HepG2 (cell line): ENCODE data around the gene SDR9C7. TPM values are rescaled to one million over a fixed set of nuclear protein-coding genes. Genes with fewer than 3 reads are reported as not detected.

Experiments
- ARID5B ChIP-seq: IDR thresholded peaks from 2 replicates; pipeline ENCODE4 v1.4.0; 2020; ENCODE audit warnings: mild to moderate bottlenecking, missing genetic modification reagents
- CEBPG ChIP-seq: IDR thresholded peaks from 2 replicates; pipeline ENCODE4 v1.6.1; 2016
- EEA1 ChIP-seq: sonication (generic); formaldehyde crosslinking; IDR thresholded peaks from 2 replicates; pipeline ENCODE4 v1.5.1; 2020; ENCODE audit warnings: mild to moderate bottlenecking, missing genetic modification reagents, borderline replicate concordance
- ELK4 ChIP-seq: sonication (generic); formaldehyde crosslinking; IDR thresholded peaks from 2 replicates; pipeline ENCODE4 v1.9.0; 2021; ENCODE audit warnings: missing genetic modification reagents, borderline replicate concordance
- HDAC2 ChIP-seq: sonication (generic); formaldehyde crosslinking; IDR thresholded peaks from 2 replicates; pipeline ENCODE4 v1.4.0; 2020; ENCODE audit warnings: missing genetic modification reagents
- MIXL1 ChIP-seq: IDR thresholded peaks from 2 replicates; pipeline ENCODE4 v1.6.1; 2016
- NCOA2 ChIP-seq: sonication (generic); formaldehyde crosslinking; IDR thresholded peaks from 2 replicates; pipeline ENCODE4 v1.8.0; 2022; ENCODE audit warnings: inconsistent platforms
- SAP130 ChIP-seq: IDR thresholded peaks from 2 replicates; pipeline ENCODE4 v1.6.1; 2016; ENCODE audit warnings: low read depth
- SNAPC4 ChIP-seq: sonication (generic); formaldehyde crosslinking; IDR thresholded peaks from 2 replicates; pipeline ENCODE4 v1.4.0; 2020; ENCODE audit warnings: mild to moderate bottlenecking, missing genetic modification reagents
- SOX13 ChIP-seq, 3 experiments: fragments of 450-650 bp in 1 of 3; sonication (generic) in 1 of 3; formaldehyde crosslinking in 1 of 3; IDR thresholded peaks in 2 of 3; conservative IDR thresholded peaks in 1 of 3; 2 replicates each; pipeline versions ENCODE4 v1.5.0 to v1.6.1; 2016 to 2020; ENCODE audit warnings: antibody characterized with exemption in 1 of 3, mild to moderate bottlenecking in 1 of 3, missing compliant biosample characterization in 1 of 3, missing genetic modification reagents in 1 of 3, moderate library complexity in 1 of 3
- ZNF276 ChIP-seq: sonication (generic); formaldehyde crosslinking; IDR thresholded peaks from 2 replicates; pipeline ENCODE4 v1.4.0; 2020; ENCODE audit warnings: mild to moderate bottlenecking, low read depth, missing genetic modification reagents
- ZNF317 ChIP-seq: sonication (generic); formaldehyde crosslinking; IDR thresholded peaks from 2 replicates; pipeline ENCODE4 v1.5.0; 2020; ENCODE audit warnings: mild to moderate bottlenecking, missing genetic modification reagents
- ZNF644 ChIP-seq: IDR thresholded peaks from 2 replicates; pipeline ENCODE4 v1.6.1; 2016; ENCODE audit warnings: low read depth
- ZNF7 ChIP-seq: IDR thresholded peaks from 2 replicates; pipeline ENCODE4 v1.6.1; 2016; ENCODE audit warnings: missing biosample characterization, missing genetic modification reagents
- ZNF720 ChIP-seq: sonication (generic); formaldehyde crosslinking; IDR thresholded peaks from 2 replicates; pipeline ENCODE4 v1.4.0; 2020; ENCODE audit warnings: missing genetic modification reagents
- polyA plus RNA-seq, 8 experiments: library from polyadenylated mRNA; depleted of rRNA in 3 of 8; stranded (reverse) in 7 of 8; unstranded in 1 of 8; fragments of >200 nt; fragmentation: Illumina TruSeq in 4 of 8; extraction: Trizol in 4 of 8; gene quantifications; 2 replicates each; pipeline versions ENCODE4 v1.2.1 to v1.2.3, GENCODE V29; 2011 to 2016; ENCODE audit warnings: low read depth in 4 of 8, missing spikeins in 1 of 8, mixed read lengths in 1 of 8; ENCODE audit not compliant: insufficient read depth in 1 of 8
- total RNA-seq, 5 experiments: library from RNA; depleted of rRNA; stranded (reverse); fragments of >200 nt; fragmentation: Illumina TruSeq; extraction: Trizol; gene quantifications; 2 replicates each; pipeline ENCODE4 v1.2.3, GENCODE V29; 2016; ENCODE audit warnings: low read depth in 1 of 5

The SDR9C7 gene
- total and polyA plus RNA-seq, 2 of the 13 experiments (the other 11 are each of a cell fraction or from before 2014, with no cell fraction given) = 0.04 TPM; not detected in 1

- no peak for TF ChIP-seq ZNF276 (CRISPR knock-in tag)
- peak; percentile 50; the same call in 1 of the 2 replicates for TF ChIP-seq MIXL1 (CRISPR knock-in tag)
- TF ChIP-seq ZNF7 (CRISPR knock-in tag) = 0 out of 2 replicates have a peak, but pooled peaks have one; percentile 25
- TF ChIP-seq HDAC2 (CRISPR knock-in tag) = 0 out of 2 replicates have a peak, but pooled peaks have one; percentile 34
- TF ChIP-seq SOX13 (IDR thresholded peaks at IDR 0.05) = no peak
- peak in 1 of 2 experiments; percentile 61; a peak in 1 of 4 replicates for TF ChIP-seq SOX13 (CRISPR knock-in tag; conservative IDR thresholded peaks at IDR 0.05 in 1 of 2, IDR thresholded peaks at IDR 0.05 in 1 of 2)
- peak; percentile 30; the same call in 1 of the 2 replicates for TF ChIP-seq NCOA2
- peak; percentile 66 for TF ChIP-seq CEBPG
- no peak for TF ChIP-seq EEA1 (CRISPR knock-in tag)
- no peak for TF ChIP-seq ELK4 (CRISPR knock-in tag)
- TF ChIP-seq ZNF644 (CRISPR knock-in tag) = 0 out of 2 replicates have a peak, but pooled peaks have one; percentile 50
- TF ChIP-seq ARID5B (CRISPR knock-in tag) = peak; percentile 52
- no peak for TF ChIP-seq ZNF317
- TF ChIP-seq SAP130 = peak; percentile 26; the same call in 1 of the 2 replicates
- TF ChIP-seq SNAPC4 = no peak
- no peak for TF ChIP-seq ZNF720 (CRISPR knock-in tag)
Observed at GRCh38 chr12:56877195-56878009, 56.8 kb downstream of the SDR9C7 start (continued).
